Stomach (tissue), 9 donors: ENCODE data around the gene MX2. TPM values are rescaled to one million over a fixed set of nuclear protein-coding genes. Genes with fewer than 3 reads are reported as not detected.
A peak's percentile ranks its signal among the peaks of the same experiment; 100 is the strongest.

Source experiments
- DNase-seq, 2 donors: peaks; one replicate each; pipeline versions ENCODE4 v3.0.0 to v3.0.0-alpha.2; 2013 to 2019
- H3K27ac ChIP-seq, 5 donors: fragments of 200-600 bp in 4 of 5; sonication (generic) in 4 of 5; one replicate each; pipeline ENCODE4 v1.5.1; 2013 to 2019; ENCODE audit warnings: mild to moderate bottlenecking in 1 of 5, moderate library complexity in 1 of 5
- H3K27me3 ChIP-seq, 3 donors: fragments of 200-600 bp; sonication (generic); one replicate each; pipeline ENCODE4 v1.5.1; 2017 to 2019; ENCODE audit warnings: mixed run types in 1 of 3
- H3K36me3 ChIP-seq, 4 donors: fragments of 200-600 bp; sonication (generic); 1 replicate in 3 of 4; 2 replicates in 1 of 4; pipeline ENCODE4 v1.5.1; 2016 to 2019
- H3K4me1 ChIP-seq, 4 donors: fragments of 200-600 bp; sonication (generic); one replicate each; pipeline ENCODE4 v1.5.1; 2016 to 2019
- H3K4me3 ChIP-seq, 4 donors: fragments of 200-600 bp; sonication (generic) in 3 of 4; one replicate each; pipeline ENCODE4 v1.5.1; 2016 to 2019; ENCODE audit warnings: mild to moderate bottlenecking in 1 of 4
- H3K9me3 ChIP-seq, 4 donors: fragments of 200-600 bp; sonication (generic); one replicate each; pipeline ENCODE4 v1.5.1; 2016 to 2019
- CTCF ChIP-seq, 7 experiments: fragments of 450-650 bp in 4 of 7; fragments of 200-600 bp in 3 of 7; sonication (generic) in 3 of 7; IDR thresholded peaks; one replicate each; pipeline ENCODE4 v1.5.1; 2016 to 2019; ENCODE audit warnings: antibody characterized with exemption in 7 of 7, control low read depth in 2 of 7, mild to moderate bottlenecking in 1 of 7
- EP300 ChIP-seq: sonication (generic); formaldehyde crosslinking; IDR thresholded peaks from one replicate; pipeline ENCODE4 v1.6.1; 2017; ENCODE audit warnings: antibody characterized with exemption
- POLR2A ChIP-seq, 4 donors: fragments of 450-650 bp; IDR thresholded peaks; one replicate each; pipeline ENCODE4 v1.6.1; 2016; ENCODE audit warnings: antibody characterized with exemption in 4 of 4, control low read depth in 2 of 4, mild to moderate bottlenecking in 1 of 4, moderate library complexity in 1 of 4
- POLR2AphosphoS5 ChIP-seq, 3 donors: sonication (generic); formaldehyde crosslinking; IDR thresholded peaks; one replicate each; pipeline ENCODE4 v1.6.1; 2016; ENCODE audit warnings: antibody characterized with exemption in 3 of 3
- WGBS, 5 donors: extraction: QIAGEN DNeasy Blood & Tissue Kit in 3 of 5; methylation state at CpG; one replicate each; pipeline versions ENCODE4 v1.1.5 to v1.1.7; 2013 to 2018; 5-methylcytosine and 5-hydroxymethylcytosine counted together
- intact Hi-C: fragments of 100-400 bp; cut with DNase I; formaldehyde crosslinking; loops from one replicate; pipeline ENCODE4 v1.15.1; 2023; ENCODE audit warnings: low total_unique reads
- polyA plus RNA-seq, 3 donors: library from polyadenylated mRNA; stranded (reverse); fragments of 200-250 nt; gene quantifications; one replicate each; pipeline ENCODE4 v1.2.3, GENCODE V29; 2013
- total RNA-seq, 5 donors: library from RNA; depleted of rRNA; stranded (reverse); fragments of >200 nt; gene quantifications; one replicate each; pipeline versions ENCODE4 v1.1.0 to v1.2.3, GENCODE V29; 2014 to 2016
- donor health status: healthy with polysubstance abuse.
- donor health status: Bipolar disorder and iron deficiency.
- donor health status: healthy.

Gene MX2
- total and polyA plus RNA-seq, 8 donors = 5.0 to 85.8 (median 18.0) TPM

GRCh38 chr21:41317063-41317392 lies 44.8 kb upstream of the MX2 start:
- no peak for DNase-seq
- no peaks in the 10 kb centered on the region for H3K9me3 ChIP-seq
- peak overlapping the region; percentile 43 to 59 (median 51) for H3K4me3 ChIP-seq
- no peak for TF ChIP-seq EP300
- TF ChIP-seq CTCF (IDR thresholded peaks at IDR 0.05) = no peak
- no peak for TF ChIP-seq POLR2AphosphoS5 (IDR thresholded peaks at IDR 0.05)
- TF ChIP-seq POLR2A (IDR thresholded peaks at IDR 0.05) = no peak
- H3K27ac ChIP-seq = peak overlapping the region; percentile 75 to 88 (median 86)
- 4 to 13% (median 7%) methylated on average over 15 to 19 of the region's 19 CpGs for WGBS, 5 donors
- peaks cover 26 to 33% (median 28%) of the 10 kb centered on the region in 4 donors for H3K4me1 ChIP-seq
- intact Hi-C loops = no loop called here
- peaks cover 0 to 25% (median 15%) of the 10 kb centered on the region in 3 donors for H3K27me3 ChIP-seq
- H3K36me3 ChIP-seq = no peaks in the 10 kb centered on the region

GRCh38 chr21:41317458-41317857 lies 44.4 kb upstream of the MX2 start:
- DNase-seq = peak in 1 of 2 donors; percentile 37
- WGBS, 5 donors = 41 to 67% (median 46%) methylated on average over 10 of the region's 10 CpGs
- peak overlapping the region; percentile 75 to 88 (median 86) for H3K27ac ChIP-seq

GRCh38 chr21:41318218-41318617 lies 43.6 kb upstream of the MX2 start:
- Histone ChIP-seq H3K27ac (peak overlapping the region in 1 of 5 donors; percentile 2), H3K27me3 (peaks cover 0 to 25% (median 15%) of the 10 kb centered on the region in 3 donors), H3K4me3 (no peak overlapping the region), H3K9me3 (no peaks in the 10 kb centered on the region), H3K36me3 (no peaks in the 10 kb centered on the region), H3K4me1 (peaks cover 26 to 43% (median 34%) of the 10 kb centered on the region in 4 donors)
- TF ChIP-seq POLR2AphosphoS5 (IDR thresholded peaks at IDR 0.05) = no peak
- no peak for TF ChIP-seq CTCF (IDR thresholded peaks at IDR 0.05)
- no peak for TF ChIP-seq POLR2A (IDR thresholded peaks at IDR 0.05)
- no peak for TF ChIP-seq EP300
- WGBS, 5 donors = 80 to 94% (median 89%) methylated on average over 9 of the region's 9 CpGs
- DNase-seq = no peak
- intact Hi-C loops = no loop called here

More at GRCh38 chr21:41317458-41317857, 44.4 kb upstream of the MX2 start:
- H3K9me3 ChIP-seq = no peaks in the 10 kb centered on the region
- H3K4me3 ChIP-seq = peak overlapping the region; percentile 43 to 59 (median 51)
- intact Hi-C loops = no loop called here
- peaks cover 0 to 25% (median 15%) of the 10 kb centered on the region in 3 donors for H3K27me3 ChIP-seq
- peaks cover 26 to 37% (median 30%) of the 10 kb centered on the region in 4 donors for H3K4me1 ChIP-seq
- no peak for TF ChIP-seq CTCF (IDR thresholded peaks at IDR 0.05)
- H3K36me3 ChIP-seq = no peaks in the 10 kb centered on the region

GRCh38 chr21:41319273-41319672 lies 42.6 kb upstream of the MX2 start:
- Histone ChIP-seq H3K4me1 (peaks cover 26 to 43% (median 34%) of the 10 kb centered on the region in 4 donors), H3K36me3 (no peaks in the 10 kb centered on the region), H3K4me3 (no peak overlapping the region), H3K9me3 (no peaks in the 10 kb centered on the region), H3K27me3 (peaks cover 0 to 25% (median 15%) of the 10 kb centered on the region in 3 donors), H3K27ac (no peak overlapping the region)
- intact Hi-C loops = no loop called here
- no peak for TF ChIP-seq CTCF (IDR thresholded peaks at IDR 0.05)
- no peak for TF ChIP-seq POLR2AphosphoS5 (IDR thresholded peaks at IDR 0.05)
- TF ChIP-seq EP300 = no peak
- no peak for TF ChIP-seq POLR2A (IDR thresholded peaks at IDR 0.05)
- 75 to 87% (median 81%) methylated on average over 4 to 7 of the region's 7 CpGs for WGBS, 5 donors
- no peak for DNase-seq
